Activated CD4-positive, alpha-beta memory T cell treated with anti-CD3 and anti-CD28 coated beads, Interleukin-2, amount 10 ng/mL, durations not matched to agents 7 days and 5 days (primary cell): ENCODE results near the gene TFPI. TPM values are rescaled to one million over a fixed set of nuclear protein-coding genes. Genes with fewer than 3 reads are reported as not detected.
"Not testable (repeated sequence)": the region's sequence is repeated elsewhere in the genome, so short reads cannot be mapped to it uniquely, and the experiment has no call there.

Source experiments
- CTCF ChIA-PET: fragments of 350-600 bp; sonication (Branson Sonifier 250); formaldehyde crosslinking; loops from one replicate; lab custom pipeline; 2021; ENCODE audit warnings: antibody characterized with exemption, inconsistent platforms; lab: Charles Lee
- POLR2A ChIA-PET: fragments of 350-600 bp; sonication (Branson Sonifier 250); formaldehyde crosslinking; loops from one replicate; lab custom pipeline; 2021; ENCODE audit warnings: antibody characterized with exemption; lab: Charles Lee
- DNase-seq: peaks from one replicate; pipeline ENCODE4 v3.0.0-alpha.2; 2020
- H3K27ac Mint-ChIP-seq: one replicate; pipeline ENCODE4 v1.8.0; 2021; ENCODE audit warnings: mild to moderate bottlenecking, mixed read lengths
- H3K27me3 Mint-ChIP-seq: one replicate; pipeline ENCODE4 v1.8.0; 2021; ENCODE audit warnings: mixed read lengths
- H3K36me3 Mint-ChIP-seq: one replicate; pipeline ENCODE4 v1.8.0; 2021; ENCODE audit warnings: low read depth, mixed read lengths
- H3K4me1 Mint-ChIP-seq: one replicate; pipeline ENCODE4 v1.8.0; 2021; ENCODE audit warnings: mixed read lengths
- H3K4me3 Mint-ChIP-seq: one replicate; pipeline ENCODE4 v1.8.0; 2021; ENCODE audit warnings: mild to moderate bottlenecking, mixed read lengths
- H3K9me3 Mint-ChIP-seq: one replicate; pipeline ENCODE4 v1.8.0; 2021; ENCODE audit warnings: mixed read lengths
- total RNA-seq, 2 experiments: library from RNA; stranded (reverse); gene quantifications; one replicate each; pipeline ENCODE4 v1.2.3, GENCODE V29; 2021

Gene TFPI
- total RNA-seq, 2 experiments from 2014 or later, result not detected

DNA sequence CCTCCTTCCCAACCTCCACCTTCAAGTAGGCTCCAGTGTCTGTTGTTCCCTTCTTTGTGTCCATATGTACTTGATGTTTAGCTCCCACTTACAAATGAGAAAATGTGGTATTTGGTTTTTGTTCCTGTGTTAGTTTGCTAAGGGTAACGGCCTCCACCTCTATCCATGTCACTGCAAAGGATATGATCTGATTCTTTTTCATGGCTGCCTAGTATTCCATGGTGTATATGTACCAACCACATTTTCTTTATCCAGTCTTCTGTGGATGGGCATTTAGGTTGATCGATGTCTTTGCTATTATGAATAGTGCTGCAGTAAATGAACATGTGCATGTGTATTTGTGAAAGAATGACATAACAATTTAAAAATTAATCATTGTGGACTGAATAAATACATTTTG is 19.5 kb upstream of the TFPI start:
- H3K27ac Mint-ChIP-seq, result no peak overlapping the region
- no peaks in the 10 kb centered on the region for H3K9me3 Mint-ChIP-seq
- no peaks in the 10 kb centered on the region for H3K4me1 Mint-ChIP-seq
- no peak overlapping the region for H3K4me3 Mint-ChIP-seq
- CTCF ChIA-PET, result no interaction called here
- POLR2A ChIA-PET, result no interaction called here
- DNase-seq, result no peak
- peaks cover 3% of the 10 kb centered on the region for H3K27me3 Mint-ChIP-seq
- no peaks in the 10 kb centered on the region for H3K36me3 Mint-ChIP-seq

DNA sequence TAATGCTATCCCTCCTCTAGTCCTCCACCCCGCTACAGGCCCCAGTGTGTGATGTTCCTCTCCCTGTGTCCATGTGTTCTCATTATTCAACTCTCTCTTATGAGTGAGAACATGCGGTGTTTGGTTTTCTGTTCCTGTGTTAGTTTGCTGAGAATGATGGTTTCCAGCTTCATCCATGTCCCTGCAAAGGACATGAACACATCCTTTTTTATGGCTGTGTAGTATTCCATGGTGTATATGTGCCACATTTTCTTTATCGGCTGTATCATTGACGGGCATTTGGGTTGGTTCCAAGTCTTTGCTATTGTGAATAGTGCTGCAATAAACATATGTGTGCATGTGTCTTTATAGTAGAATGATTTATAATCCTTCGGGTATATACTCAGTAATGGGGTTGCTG is 17.8 kb upstream of the TFPI start:
- CTCF ChIA-PET, H3K27me3 Mint-ChIP-seq: not testable (repeated sequence)

DNA sequence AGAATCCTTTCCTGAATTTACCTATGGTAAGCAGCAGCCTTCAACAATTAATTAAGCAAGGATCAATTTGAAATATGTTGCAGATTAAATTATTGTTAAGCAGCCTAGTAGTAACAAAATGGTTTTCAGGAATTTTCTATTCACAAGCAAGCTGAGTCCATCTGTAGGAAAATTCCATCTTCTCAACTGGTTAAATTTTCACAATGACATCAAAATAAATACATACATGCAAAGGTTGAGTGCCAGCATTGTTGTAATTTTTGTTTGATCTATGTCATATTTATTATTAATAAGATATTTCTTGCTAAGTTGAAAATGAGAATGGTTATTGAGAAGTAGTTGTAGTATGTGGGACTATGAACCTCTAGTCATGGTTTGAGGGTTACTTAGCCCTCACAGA is 15.3 kb upstream of the TFPI start:
- no peaks in the 10 kb centered on the region for H3K27me3 Mint-ChIP-seq
- CTCF ChIA-PET, result no interaction called here

More for the DNA sequence above, 17.8 kb upstream of the TFPI start:
- POLR2A ChIA-PET, DNase-seq, H3K4me3 Mint-ChIP-seq, H3K9me3 Mint-ChIP-seq, H3K36me3 Mint-ChIP-seq, H3K27ac Mint-ChIP-seq, H3K4me1 Mint-ChIP-seq: not testable (repeated sequence)

DNA sequence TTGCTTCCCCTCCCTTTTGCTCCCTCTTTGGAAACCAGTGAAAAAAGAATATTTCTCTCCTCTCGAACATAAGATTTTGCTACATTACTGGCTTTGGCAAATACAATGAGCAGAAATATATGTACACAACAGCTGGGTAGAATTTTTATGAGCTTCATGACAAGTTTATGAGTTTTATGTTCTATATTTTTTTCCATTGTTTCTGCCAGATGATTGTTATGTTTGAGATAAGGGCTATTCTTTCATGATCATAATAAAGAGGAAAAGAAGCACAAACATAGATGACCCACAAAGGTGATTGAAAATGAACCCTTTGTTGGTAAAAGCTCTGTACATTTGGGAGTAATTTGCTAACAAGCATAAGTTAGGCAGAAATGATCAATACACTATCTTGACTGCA is 14.8 kb upstream of the TFPI start:
- Mint-ChIP-seq H3K9me3 (no peaks in the 10 kb centered on the region), H3K4me3 (no peak overlapping the region), H3K4me1 (no peaks in the 10 kb centered on the region), H3K27ac (no peak overlapping the region), H3K27me3 (no peaks in the 10 kb centered on the region), H3K36me3 (no peaks in the 10 kb centered on the region)
- ChIA-PET POLR2A (no interaction called here), CTCF (interaction anchor here (0.8 kb wide), 1 partner anchor 8 kb away, joined by 3 read pairs; no protein-coding TSS in a partner anchor)
- DNase-seq, result no peak

More for the DNA sequence above, 15.3 kb upstream of the TFPI start:
- Mint-ChIP-seq H3K4me1 (no peaks in the 10 kb centered on the region), H3K9me3 (no peaks in the 10 kb centered on the region), H3K27ac (no peak overlapping the region), H3K36me3 (no peaks in the 10 kb centered on the region), H3K4me3 (no peak overlapping the region)
- POLR2A ChIA-PET, result no interaction called here
- DNase-seq, result no peak

DNA sequence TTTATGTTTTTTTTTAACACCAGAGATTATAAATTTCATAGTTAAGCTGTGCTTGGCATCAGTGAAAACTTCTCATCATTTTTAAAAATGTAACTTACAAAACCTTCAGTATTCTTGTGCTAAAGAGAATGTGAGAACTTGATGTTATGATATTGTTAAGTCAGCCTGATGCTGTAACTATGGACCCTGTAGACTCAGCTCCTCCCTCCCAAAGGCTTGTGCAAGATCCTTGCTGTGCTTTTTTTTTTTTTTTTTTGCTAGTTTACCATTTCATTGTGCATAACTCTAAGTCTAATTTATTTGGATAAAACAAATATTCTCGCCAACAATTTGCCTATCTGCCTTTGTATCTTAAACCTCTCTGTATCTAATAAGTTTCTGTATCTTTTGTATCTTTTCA is 12.9 kb upstream of the TFPI start:
- POLR2A ChIA-PET, result interaction anchor here (0.6 kb wide), 1 partner anchor 879 kb away, joined by 4 read pairs; no protein-coding TSS in a partner anchor
- DNase-seq, result no peak

DNA sequence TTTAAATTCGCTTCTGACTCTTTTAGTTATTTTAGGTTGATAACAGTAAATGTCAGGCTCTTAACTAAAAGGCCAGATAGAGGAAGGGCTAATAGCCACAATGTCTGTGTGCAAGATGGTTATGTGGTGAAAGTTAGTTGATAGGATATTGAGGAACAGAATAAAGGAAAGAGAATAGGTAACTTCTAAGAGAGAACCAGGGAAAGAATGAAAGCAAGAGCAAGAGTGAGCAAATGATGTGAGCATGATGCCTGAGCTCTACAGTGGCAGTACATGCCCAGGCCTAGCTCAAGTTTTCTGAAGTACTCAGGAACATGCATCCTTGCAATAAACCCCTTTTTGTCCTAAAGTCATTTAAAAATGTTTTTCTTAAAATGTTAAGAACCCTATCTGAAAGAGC is 12.5 kb upstream of the TFPI start:
- CTCF ChIA-PET, result interaction anchor here (1.1 kb wide), 1 partner anchor 15 kb away, joined by 3 read pairs; no protein-coding TSS in a partner anchor
- H3K27me3 Mint-ChIP-seq, result no peaks in the 10 kb centered on the region
- no peak for DNase-seq
- no peaks in the 10 kb centered on the region for H3K4me1 Mint-ChIP-seq
- no peaks in the 10 kb centered on the region for H3K9me3 Mint-ChIP-seq
- POLR2A ChIA-PET, result interaction anchor here (0.6 kb wide), 1 partner anchor 880 kb away, joined by 4 read pairs; no protein-coding TSS in a partner anchor
- H3K27ac Mint-ChIP-seq, result no peak overlapping the region
- no peaks in the 10 kb centered on the region for H3K36me3 Mint-ChIP-seq
- no peak overlapping the region for H3K4me3 Mint-ChIP-seq

More for the DNA sequence above, 12.9 kb upstream of the TFPI start:
- H3K4me1 Mint-ChIP-seq, result no peaks in the 10 kb centered on the region
- CTCF ChIA-PET, result interaction anchor here (1.1 kb wide), 1 partner anchor 15 kb away, joined by 3 read pairs; no protein-coding TSS in a partner anchor
- H3K27ac Mint-ChIP-seq, result no peak overlapping the region
- H3K4me3 Mint-ChIP-seq, result no peak overlapping the region
- no peaks in the 10 kb centered on the region for H3K27me3 Mint-ChIP-seq
- H3K36me3 Mint-ChIP-seq, result no peaks in the 10 kb centered on the region
- no peaks in the 10 kb centered on the region for H3K9me3 Mint-ChIP-seq

DNA sequence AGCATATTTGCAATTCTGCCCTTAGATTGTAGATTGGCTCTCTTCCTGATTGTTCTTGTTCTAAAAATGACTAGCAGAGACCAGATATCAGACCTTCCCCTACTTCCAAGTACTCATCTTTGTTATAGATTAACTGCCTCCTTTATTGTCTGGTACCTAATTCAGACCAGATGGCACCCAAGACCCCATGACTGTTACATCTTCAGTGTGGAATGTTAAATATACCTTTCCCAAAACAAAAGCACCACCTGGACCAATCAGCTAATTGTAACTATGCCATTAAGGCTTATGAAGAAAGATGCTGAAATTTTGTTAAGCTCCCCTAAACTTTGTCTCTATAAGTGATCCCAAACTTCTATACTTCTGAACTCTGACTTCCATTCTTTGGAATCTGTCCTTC is 12.0 kb upstream of the TFPI start:
- no peak overlapping the region for H3K27ac Mint-ChIP-seq
- H3K27me3 Mint-ChIP-seq, result no peaks in the 10 kb centered on the region
- ChIA-PET CTCF (interaction anchor here (1.1 kb wide), 1 partner anchor 15 kb away, joined by 3 read pairs; no protein-coding TSS in a partner anchor), POLR2A (no interaction called here)
- no peaks in the 10 kb centered on the region for H3K36me3 Mint-ChIP-seq
- H3K4me3 Mint-ChIP-seq, result no peak overlapping the region
- no peak for DNase-seq
- no peaks in the 10 kb centered on the region for H3K4me1 Mint-ChIP-seq
- no peaks in the 10 kb centered on the region for H3K9me3 Mint-ChIP-seq

DNA sequence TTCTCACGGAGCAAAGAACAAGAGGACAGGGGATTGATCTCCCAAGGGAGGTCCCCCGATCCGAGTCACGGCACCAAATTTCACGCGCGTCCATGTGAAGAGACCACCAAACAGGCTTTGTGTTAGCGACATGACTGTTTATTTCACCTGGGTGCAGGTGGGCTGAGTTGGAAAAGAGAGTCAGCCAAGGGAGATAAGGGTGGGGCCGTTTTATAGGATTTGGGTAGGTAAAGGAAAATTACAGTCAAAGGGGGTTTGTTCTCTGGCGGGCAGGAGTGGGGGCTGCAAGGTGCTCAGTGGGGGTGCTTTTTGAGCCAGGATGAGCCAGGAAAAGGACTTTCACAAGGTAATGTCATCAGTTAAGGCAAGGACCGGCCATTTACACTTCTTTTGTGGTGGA is 11.4 kb upstream of the TFPI start:
- H3K36me3 Mint-ChIP-seq, H3K4me1 Mint-ChIP-seq, H3K9me3 Mint-ChIP-seq, CTCF ChIA-PET, H3K4me3 Mint-ChIP-seq, POLR2A ChIA-PET, DNase-seq, H3K27me3 Mint-ChIP-seq, H3K27ac Mint-ChIP-seq: not testable (repeated sequence)

DNA sequence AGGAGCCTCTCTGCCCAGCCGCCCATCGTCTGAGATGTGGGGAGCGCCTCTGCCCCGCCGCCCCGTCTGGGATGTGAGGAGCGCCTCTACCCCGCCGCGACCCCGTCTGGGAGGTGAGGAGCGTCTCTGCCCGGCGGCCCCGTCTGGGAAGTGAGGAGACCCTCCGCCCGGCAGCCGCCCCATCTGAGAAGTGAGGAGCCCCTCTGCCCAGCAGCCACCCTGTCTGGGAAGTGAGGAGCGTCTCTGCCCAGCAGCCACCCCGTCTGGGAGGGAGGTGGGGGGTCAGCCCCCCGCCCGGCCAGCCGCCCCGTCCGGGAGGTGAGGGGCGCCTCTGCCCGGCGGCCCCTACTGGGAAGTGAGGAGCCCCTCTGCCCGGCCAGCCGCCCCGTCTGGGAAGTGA is 2.3 kb upstream of the TFPI start:
- H3K9me3 Mint-ChIP-seq, H3K36me3 Mint-ChIP-seq, H3K27ac Mint-ChIP-seq, H3K27me3 Mint-ChIP-seq, POLR2A ChIA-PET, H3K4me1 Mint-ChIP-seq, CTCF ChIA-PET, H3K4me3 Mint-ChIP-seq, DNase-seq: not testable (repeated sequence)

DNA sequence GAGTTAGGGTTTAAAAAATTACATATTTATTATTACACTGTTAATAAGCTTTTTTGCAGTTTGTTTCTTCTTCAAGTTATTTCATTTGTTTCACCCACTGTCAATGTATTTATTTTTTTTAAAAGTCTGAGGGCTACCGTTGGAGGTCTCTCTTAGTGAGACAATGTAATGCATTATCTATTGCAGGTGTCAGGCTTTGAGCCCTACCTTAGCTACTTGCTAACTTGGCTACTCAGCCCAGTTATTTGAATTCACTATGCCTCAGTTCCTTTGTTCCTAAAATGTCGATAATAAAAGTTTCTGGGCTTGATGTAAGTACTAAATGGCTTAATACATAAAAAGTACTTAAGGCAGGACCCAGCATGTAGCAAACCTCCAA is 458 bp upstream of the TFPI start:
- H3K4me1 Mint-ChIP-seq, result peaks cover 4% of the 10 kb centered on the region
- ChIA-PET CTCF (no interaction called here), POLR2A (no interaction called here)
- DNase-seq, result no peak
- no peaks in the 10 kb centered on the region for H3K36me3 Mint-ChIP-seq
- H3K9me3 Mint-ChIP-seq, result no peaks in the 10 kb centered on the region
- H3K4me3 Mint-ChIP-seq, result no peak overlapping the region
- no peak overlapping the region for H3K27ac Mint-ChIP-seq
- peaks cover 5% of the 10 kb centered on the region for H3K27me3 Mint-ChIP-seq

DNA sequence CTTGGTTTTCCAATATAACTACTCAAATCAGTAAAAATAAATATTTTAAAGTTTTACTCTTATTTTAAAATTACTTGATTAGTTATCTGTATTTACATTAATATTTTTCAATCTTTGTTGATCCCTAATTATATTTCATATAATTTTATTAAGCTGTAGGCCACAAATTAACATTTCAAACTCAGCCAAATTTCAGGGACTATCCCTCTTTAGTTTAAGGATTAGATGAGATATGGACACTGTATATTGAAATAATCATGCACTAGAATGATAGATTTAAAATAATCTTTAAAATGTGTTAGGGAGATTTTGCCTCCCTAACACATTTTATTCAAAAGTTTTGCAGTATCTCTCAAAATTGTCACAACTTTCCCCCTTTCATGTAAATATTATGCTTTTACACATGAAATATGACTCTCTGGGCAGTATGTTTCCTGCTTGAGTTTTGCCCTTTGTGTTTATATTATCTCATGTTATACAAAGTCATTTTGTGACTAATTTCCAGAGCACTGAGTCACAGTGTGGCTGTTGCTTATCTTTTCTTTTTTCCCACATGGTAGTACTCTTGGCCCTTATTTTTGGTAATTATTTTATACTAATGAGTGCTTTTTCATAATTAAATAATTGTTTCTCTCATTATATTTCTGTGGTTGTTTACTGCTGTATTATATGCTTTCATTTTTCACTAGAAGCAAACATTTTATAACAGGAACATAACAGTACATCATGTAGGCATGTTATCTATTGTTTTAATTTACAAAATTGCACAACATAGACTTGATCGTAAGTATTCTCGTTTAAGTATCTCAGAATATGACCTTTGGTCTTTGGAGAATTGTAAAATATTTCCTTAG is 1.2 kb downstream of the TFPI start:
- Mint-ChIP-seq H3K4me3 (no peak overlapping the region), H3K36me3 (no peaks in the 10 kb centered on the region), H3K4me1 (peaks cover 4% of the 10 kb centered on the region), H3K27me3 (peaks cover 7% of the 10 kb centered on the region), H3K27ac (no peak overlapping the region), H3K9me3 (no peaks in the 10 kb centered on the region)
- DNase-seq, result no peak
- CTCF ChIA-PET, result no interaction called here
- POLR2A ChIA-PET, result no interaction called here

DNA sequence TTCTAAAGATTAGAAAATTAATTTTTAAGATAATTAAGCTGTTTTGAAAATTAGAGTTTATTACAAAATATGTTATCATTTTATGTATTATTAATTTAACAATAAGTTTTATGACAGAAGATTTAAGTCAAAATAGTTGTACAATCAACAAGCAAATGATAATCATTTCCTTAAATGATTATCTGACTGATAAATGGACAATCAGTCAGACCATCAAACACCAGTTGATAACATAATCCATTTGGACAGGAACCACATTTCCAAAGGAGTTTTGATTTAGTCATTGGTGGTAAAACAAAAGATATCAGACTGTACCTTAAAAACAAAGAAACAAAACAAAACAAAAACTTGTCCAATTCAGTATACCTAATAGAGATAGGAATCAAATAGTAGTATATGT is 1.9 kb downstream of the TFPI start:
- peaks cover 7% of the 10 kb centered on the region for H3K27me3 Mint-ChIP-seq
- H3K4me1 Mint-ChIP-seq, result peaks cover 4% of the 10 kb centered on the region
- H3K4me3 Mint-ChIP-seq, result no peak overlapping the region
- ChIA-PET POLR2A (no interaction called here), CTCF (no interaction called here)
- no peaks in the 10 kb centered on the region for H3K9me3 Mint-ChIP-seq
- no peak overlapping the region for H3K27ac Mint-ChIP-seq
- no peak for DNase-seq
- H3K36me3 Mint-ChIP-seq, result no peaks in the 10 kb centered on the region

DNA sequence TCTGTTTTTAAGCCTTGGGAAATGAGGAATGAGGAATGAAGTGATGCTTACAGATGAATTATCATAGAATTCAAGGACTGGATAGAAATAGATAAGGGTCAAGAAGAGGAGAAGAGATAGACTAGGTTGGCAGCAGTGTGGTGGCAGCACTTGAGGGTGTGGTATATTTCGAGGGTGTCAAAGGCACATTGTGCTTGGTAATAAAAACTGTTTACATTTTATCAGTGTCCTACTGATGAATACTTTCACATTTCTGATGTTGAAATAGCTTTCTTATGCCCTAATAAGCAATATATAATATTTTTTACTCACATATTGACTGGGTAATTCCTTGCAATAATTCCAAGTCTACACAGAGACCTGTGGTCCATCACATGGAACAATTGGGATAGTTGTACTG is 3.4 kb downstream of the TFPI start:
- POLR2A ChIA-PET, result no interaction called here
- no peak for DNase-seq
- CTCF ChIA-PET, result no interaction called here
- no peaks in the 10 kb centered on the region for H3K36me3 Mint-ChIP-seq
- peaks cover 7% of the 10 kb centered on the region for H3K27me3 Mint-ChIP-seq
- H3K27ac Mint-ChIP-seq, result no peak overlapping the region
- peaks cover 4% of the 10 kb centered on the region for H3K4me1 Mint-ChIP-seq
- H3K9me3 Mint-ChIP-seq, result no peaks in the 10 kb centered on the region
- H3K4me3 Mint-ChIP-seq, result no peak overlapping the region
